Panc1 (cell line): ENCODE data around the gene LBH. TPM values are rescaled to one million over a fixed set of nuclear protein-coding genes. Genes with fewer than 3 reads are reported as not detected.

Source experiments
- ATAC-seq: fragments of 200-7000 bp; cut with Tn5 transposase; 2 replicates; pipeline ENCODE4 v1.9.1; 2020; ENCODE audit warnings: mild to moderate bottlenecking, moderate library complexity
- BruUV-seq: library from RNA; stranded (reverse); fragments of 400-500 nt; replicated peaks from 2 replicates; lab custom pipeline; 2021; lab: Mats Ljungman, UMichigan
- CTCF ChIA-PET: fragments of 300-600 bp; sonication (Branson Sonifier 250); formaldehyde crosslinking; loops from one replicate; lab custom pipeline; 2022; ENCODE audit warnings: antibody characterized with exemption; lab: Charles Lee
- POLR2A ChIA-PET: fragments of 300-600 bp; sonication (Branson Sonifier 250); formaldehyde crosslinking; loops from one replicate; lab custom pipeline; 2022; ENCODE audit warnings: antibody characterized with exemption; lab: Charles Lee
- DNase-seq: peaks from one replicate; pipeline ENCODE4 v3.0.0-alpha.2; 2010; ENCODE audit warnings: low read depth, low spot score
- H3K27ac ChIP-seq: 2 replicates; pipeline ENCODE4 v1.5.1; 2011; ENCODE audit warnings: mild to moderate bottlenecking, low read length, inconsistent platforms
- H3K27me3 ChIP-seq: fragments of 200-500 bp; sonication (Bioruptor generic); 2 replicates; pipeline ENCODE4 v1.6.0; 2014; ENCODE audit warnings: low read length, inconsistent platforms; ENCODE audit not compliant: control insufficient read depth, insufficient read depth
- H3K36me3 ChIP-seq: fragments of 200-500 bp; sonication (Bioruptor generic); 2 replicates; pipeline ENCODE4 v1.5.1; 2014; ENCODE audit warnings: inconsistent platforms, mild to moderate bottlenecking, low read length, moderate library complexity; ENCODE audit not compliant: control insufficient read depth, insufficient read depth
- H3K4me1 ChIP-seq: 2 replicates; pipeline ENCODE4 v1.5.1; 2011; ENCODE audit warnings: inconsistent platforms, mild to moderate bottlenecking, low read length, moderate library complexity; ENCODE audit not compliant: control insufficient read depth, insufficient read depth
- H3K4me3 ChIP-seq, 2 experiments: 2 replicates each; pipeline ENCODE4 v1.5.1; 2011 to 2012; ENCODE audit warnings: low read depth in 2 of 2, low read length in 2 of 2, mild to moderate bottlenecking in 2 of 2, inconsistent platforms in 1 of 2, moderate library complexity in 1 of 2
- H3K9me3 ChIP-seq: fragments of 200-500 bp; sonication (Bioruptor generic); 2 replicates; pipeline ENCODE4 v1.5.1; 2014; ENCODE audit warnings: low read depth, mild to moderate bottlenecking, inconsistent platforms, low read length, moderate library complexity; ENCODE audit not compliant: control insufficient read depth, insufficient read depth
- CTCF ChIP-seq: fragments of 450-650 bp; IDR thresholded peaks from 2 replicates; pipeline ENCODE4 v1.5.1; 2017; ENCODE audit warnings: mild to moderate bottlenecking
- POLR2AphosphoS5 ChIP-seq: IDR thresholded peaks from 2 replicates; pipeline ENCODE4 v1.6.1; 2012; ENCODE audit warnings: mild to moderate bottlenecking, low read depth, low read length, moderate library complexity
- REST ChIP-seq, 2 experiments: IDR thresholded peaks; 2 replicates each; pipeline ENCODE4 v1.6.1; 2011 to 2012; ENCODE audit warnings: low read depth in 2 of 2, control low read depth in 1 of 2, low read length in 1 of 2, mild to moderate bottlenecking in 1 of 2, moderate library complexity in 1 of 2; ENCODE audit not compliant: insufficient read depth in 1 of 2
- SIN3A ChIP-seq: IDR thresholded peaks from 2 replicates; pipeline ENCODE4 v1.6.1; 2012; ENCODE audit warnings: low read depth, mild to moderate bottlenecking, low read length, moderate library complexity, borderline replicate concordance; ENCODE audit not compliant: insufficient read depth
- TCF7L2 ChIP-seq: IDR thresholded peaks from 2 replicates; pipeline ENCODE4 v1.6.1; 2011; ENCODE audit warnings: mild to moderate bottlenecking, low read depth, low read length, inconsistent platforms
- in situ Hi-C: cut with HindIII; loops from 2 replicates; pipeline ENCODE4 v1.10.0; 2016; ENCODE audit warnings: low sequenced_read_pairs, low pct_unique_long_range_greater_than_20kb
- intact Hi-C: fragments of 100-400 bp; cut with micrococcal nuclease; formaldehyde crosslinking; loops from one replicate; pipeline ENCODE4 v1.10.0; 2022; ENCODE audit not compliant: unreplicated experiment
- total RNA-seq: library from RNA; stranded (reverse); gene quantifications from one replicate; pipeline ENCODE4 v1.2.1, GENCODE V29; 2021; ENCODE audit not compliant: unreplicated experiment

LBH gene
- total RNA-seq, 1 experiment from 2014 or later: 2.2 TPM

GRCh38 chr2:30209227-30209626, 22.1 kb upstream of the LBH start:
- ChIA-PET CTCF (no interaction called here), POLR2A (interaction anchor here (0.7 kb wide), 1 partner anchor 18 kb away, joined by 3 read pairs; no protein-coding TSS in a partner anchor)
- intact Hi-C loops: no loop called here
- ATAC-seq (no peak), DNase-seq (no peak)
- Histone ChIP-seq H3K27ac (no peak overlapping the region), H3K9me3 (no peaks in the 10 kb centered on the region), H3K36me3 (no peaks in the 10 kb centered on the region), H3K27me3 (no peaks in the 10 kb centered on the region), H3K4me3 (no peak overlapping the region), H3K4me1 (no peaks in the 10 kb centered on the region)
- in situ Hi-C loops: no loop called here
- TF ChIP-seq SIN3A (no peak), CTCF (no peak), TCF7L2 (no peak), REST (IDR thresholded peaks at IDR 0.05; ENCODE audit: insufficient read depth in 1 of 2, low read depth in 2 of 2, low read length in 1 of 2) (no peak), POLR2AphosphoS5 (no peak)
- no TSS peak for BruUV-seq

GRCh38 chr2:30213326-30213725, 18.0 kb upstream of the LBH start:
- Histone ChIP-seq H3K9me3 (no peaks in the 10 kb centered on the region), H3K4me3 (no peak overlapping the region), H3K4me1 (no peaks in the 10 kb centered on the region), H3K27me3 (no peaks in the 10 kb centered on the region), H3K36me3 (no peaks in the 10 kb centered on the region), H3K27ac (no peak overlapping the region)
- no TSS peak for BruUV-seq
- POLR2A ChIA-PET: no interaction called here
- CTCF ChIA-PET: no interaction called here
- DNase-seq (no peak), ATAC-seq (no peak)
- intact Hi-C loops: no loop called here
- TF ChIP-seq REST (IDR thresholded peaks at IDR 0.05; ENCODE audit: insufficient read depth in 1 of 2, low read depth in 2 of 2, low read length in 1 of 2): no peak
- no peak for TF ChIP-seq POLR2AphosphoS5
- no peak for TF ChIP-seq SIN3A
- no peak for TF ChIP-seq TCF7L2
- TF ChIP-seq CTCF: no peak
- in situ Hi-C loops: no loop called here
